Heart left ventricle (tissue), 13 donors: Measurements from ENCODE around the gene OTUD7B.

ENCODE experiments used
- POLR2A ChIP-seq, 2 donors: fragments of 450-650 bp; IDR thresholded peaks; one replicate each; pipeline ENCODE4 v1.6.1; 2017; ENCODE audit warnings: antibody characterized with exemption in 2 of 2, mild to moderate bottlenecking in 2 of 2, moderate library complexity in 2 of 2
- TF ChIP-seq, protein P1 (sequence below), 12 donors: fragments of 200-600 bp; sonication (generic) in 4 of 12; IDR thresholded peaks; one replicate each; pipeline versions ENCODE4 v1.5.0 to v1.8.0; 2018 to 2022; ENCODE audit warnings: antibody characterized with exemption in 12 of 12, mild to moderate bottlenecking in 5 of 12
- donor health status: ischemic (EF 13 %, LVEDD 7.1; RV severe dilation, severe dysfunction).
- donor health status: DM: no; HTN: yes; CAD: no.
- donor health status: DM: no; HTN: no; CAD: no.
- donor health status: ischemic (EF 25% LVEDD 6.9; RV normal size, moderate dysfunction).
- donor health status: ischemic (EF 25% LVEDD 5.7; RV mildly dilated, moderate dysfunction).
- donor health status: ischemic (EF 35%, LVEDD 5.7; RV mildly dilated, moderate dysfunction).
- donor health status: nonischemic (EF 11% LVEDD 7.7; RV severe dilation, severe dysfunction).
- donor health status: DM: yes; HTN: yes; CAD: no.
- donor health status: PGD.
- donor health status: ischemic (EF 29% LVEDD 5.4; RV normal size, mild dysfunction).
- donor health status: nonischemic (EF 23%, LVEDD 6.1; RV moderate dilation, normal function).

GRCh38 chr1:149888999-149889289 lies 121.6 kb downstream of the OTUD7B start:
- TF ChIP-seq, protein P1, sequence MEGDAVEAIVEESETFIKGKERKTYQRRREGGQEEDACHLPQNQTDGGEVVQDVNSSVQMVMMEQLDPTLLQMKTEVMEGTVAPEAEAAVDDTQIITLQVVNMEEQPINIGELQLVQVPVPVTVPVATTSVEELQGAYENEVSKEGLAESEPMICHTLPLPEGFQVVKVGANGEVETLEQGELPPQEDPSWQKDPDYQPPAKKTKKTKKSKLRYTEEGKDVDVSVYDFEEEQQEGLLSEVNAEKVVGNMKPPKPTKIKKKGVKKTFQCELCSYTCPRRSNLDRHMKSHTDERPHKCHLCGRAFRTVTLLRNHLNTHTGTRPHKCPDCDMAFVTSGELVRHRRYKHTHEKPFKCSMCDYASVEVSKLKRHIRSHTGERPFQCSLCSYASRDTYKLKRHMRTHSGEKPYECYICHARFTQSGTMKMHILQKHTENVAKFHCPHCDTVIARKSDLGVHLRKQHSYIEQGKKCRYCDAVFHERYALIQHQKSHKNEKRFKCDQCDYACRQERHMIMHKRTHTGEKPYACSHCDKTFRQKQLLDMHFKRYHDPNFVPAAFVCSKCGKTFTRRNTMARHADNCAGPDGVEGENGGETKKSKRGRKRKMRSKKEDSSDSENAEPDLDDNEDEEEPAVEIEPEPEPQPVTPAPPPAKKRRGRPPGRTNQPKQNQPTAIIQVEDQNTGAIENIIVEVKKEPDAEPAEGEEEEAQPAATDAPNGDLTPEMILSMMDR (IDR thresholded peaks at IDR 0.05): no peak
- TF ChIP-seq POLR2A (IDR thresholded peaks at IDR 0.05): no peak
